K562 (cell line): ENCODE measurements around the gene GLIS1. TPM values are rescaled to one million over a fixed set of nuclear protein-coding genes. Genes with fewer than 3 reads are reported as not detected.

Experiments
- ATAC-seq: fragments of 200-7000 bp; cut with Tn5 transposase; 3 replicates; pipeline ENCODE4 v1.9.1; 2020; ENCODE audit warnings: moderate library complexity
- BruUV-seq: library from RNA; stranded (reverse); fragments of 400-500 nt; replicated peaks from 2 replicates; lab custom pipeline; 2021; lab: Mats Ljungman, UMichigan
- CTCF ChIA-PET: fragments of 300-600 bp; formaldehyde crosslinking; extraction: SDS; loops from one replicate; lab custom pipeline; 2021; ENCODE audit warnings: low intra/inter-chr PET ratio; lab: Yijun Ruan, JAX
- POLR2A ChIA-PET: fragments of 300-600, 350-650 bp; sonication (Branson Sonifier 250); formaldehyde crosslinking; extraction: SDS; loops from one replicate; lab custom pipeline; 2021; ENCODE audit warnings: antibody characterized with exemption, inconsistent platforms; lab: Yijun Ruan, JAX
- DNase-seq, 4 experiments: peaks; one replicate each; pipeline versions ENCODE4 v3.0.0 to v3.0.0-alpha.2; 2011 to 2018; ENCODE audit warnings: low spot score in 3 of 4, mixed read lengths in 3 of 4; ENCODE audit errors: extremely low read depth in 1 of 4
- FAIRE-seq: peaks from 2 replicates; lab custom pipeline; 2011; peaks lifted over from hg19 to GRCh38; lab: Jason Lieb, UNC
- H2AFZ ChIP-seq: 2 replicates; pipeline ENCODE4 v1.6.0; 2011; ENCODE audit warnings: low read depth, low read length, control low read depth, inconsistent platforms
- H3K27ac ChIP-seq: fragments of 200-600 bp; 3 replicates; pipeline ENCODE4 v1.8.0; 2011; ENCODE audit warnings: low read depth, mild to moderate bottlenecking, control low read depth, inconsistent platforms, low read length, moderate library complexity, mixed read lengths; ENCODE audit errors: extremely low read depth
- H3K27me3 ChIP-seq, 2 experiments: fragments of 300-600 bp in 1 of 2; 2 replicates in 1 of 2; 3 replicates in 1 of 2; pipeline versions ENCODE4 v1.6.0 to v1.8.0; 2011; ENCODE audit warnings: inconsistent platforms in 2 of 2, low read length in 2 of 2, mild to moderate bottlenecking in 1 of 2, mixed read lengths in 1 of 2, moderate library complexity in 1 of 2; ENCODE audit not compliant: control insufficient read depth in 2 of 2, insufficient read depth in 2 of 2
- H3K36me3 ChIP-seq: fragments of 300-600 bp; 3 replicates; pipeline ENCODE4 v1.8.0; 2011; ENCODE audit warnings: mild to moderate bottlenecking, low read length, inconsistent platforms; ENCODE audit not compliant: control insufficient read depth, insufficient read depth
- H3K4me1 ChIP-seq, 2 experiments: fragments of 200-600 bp in 1 of 2; replicated peaks in 1 of 2; 2 replicates in 1 of 2; 3 replicates in 1 of 2; pipeline versions ENCODE4 v1.5.1 to v1.8.0; 2011; ENCODE audit warnings: inconsistent platforms in 2 of 2, low read length in 2 of 2, mild to moderate bottlenecking in 1 of 2, mixed read lengths in 1 of 2, moderate library complexity in 1 of 2; ENCODE audit not compliant: control insufficient read depth in 2 of 2, insufficient read depth in 2 of 2
- H3K4me2 ChIP-seq: 2 replicates; pipeline ENCODE4 v1.6.1; 2011; ENCODE audit warnings: low read length, control low read depth, inconsistent platforms, mixed read lengths; ENCODE audit not compliant: insufficient read depth
- H3K4me3 ChIP-seq: fragments of 200-600 bp; sonication (generic), shearing (Covaris generic); 2 replicates; pipeline ENCODE4 v1.5.1; 2016; ENCODE audit warnings: control low read depth, inconsistent platforms
- H3K79me2 ChIP-seq: fragments of 200-600 bp; 3 replicates; pipeline ENCODE4 v1.8.0; 2011; ENCODE audit warnings: low read length, inconsistent platforms; ENCODE audit not compliant: control insufficient read depth, insufficient read depth
- H3K9ac ChIP-seq, 2 experiments: 2 replicates each; pipeline versions ENCODE4 v1.6.0 to v1.6.1; 2011; ENCODE audit warnings: low read depth in 2 of 2, low read length in 2 of 2, control low read depth in 1 of 2, inconsistent platforms in 1 of 2, mild to moderate bottlenecking in 1 of 2, mixed read lengths in 1 of 2; ENCODE audit not compliant: insufficient read depth in 1 of 2
- H3K9me1 ChIP-seq: one replicate; pipeline ENCODE4 v1.6.0; 2011; ENCODE audit warnings: inconsistent platforms, mild to moderate bottlenecking, low read length, moderate library complexity; ENCODE audit not compliant: control insufficient read depth, insufficient read depth
- H3K9me3 ChIP-seq: replicated peaks from 2 replicates; pipeline ENCODE4 v1.5.1; 2011; ENCODE audit warnings: low read depth, low read length, inconsistent platforms; ENCODE audit not compliant: control insufficient read depth, insufficient read depth
- H4K20me1 ChIP-seq: replicated peaks from 2 replicates; pipeline ENCODE4 v1.6.1; 2011; ENCODE audit warnings: low read length, inconsistent platforms, mixed read lengths; ENCODE audit not compliant: control insufficient read depth, insufficient read depth
- CHD2 ChIP-seq: IDR thresholded peaks from 2 replicates; pipeline ENCODE4 v1.6.1; 2011; ENCODE audit warnings: low read depth, low read length
- CREBBP ChIP-seq: IDR thresholded peaks from one replicate; pipeline ENCODE4 v1.6.1; 2012; ENCODE audit warnings: low read depth, mild to moderate bottlenecking, control low read depth, inconsistent platforms, low read length
- CXXC5 ChIP-seq: fragments of 250-450 bp; sonication (Bioruptor Pico); IDR thresholded peaks from 2 replicates; pipeline ENCODE4 v1.8.0; 2022; ENCODE audit warnings: inconsistent platforms, mild to moderate bottlenecking, moderate library complexity
- GATA2 ChIP-seq: sonication (generic); formaldehyde crosslinking; IDR thresholded peaks from 2 replicates; pipeline ENCODE4 v1.4.0; 2020; ENCODE audit warnings: mild to moderate bottlenecking, missing genetic modification reagents
- HDAC2 ChIP-seq: fragments of 450-650 bp; IDR thresholded peaks from 2 replicates; pipeline ENCODE4 v1.6.1; 2016; ENCODE audit warnings: mild to moderate bottlenecking
- MAFK ChIP-seq: IDR thresholded peaks from 2 replicates; pipeline ENCODE4 v1.6.1; 2011; ENCODE audit warnings: low read length, improper control_type of control experiment
- MECOM ChIP-seq: fragments of 250-450 bp; sonication (Bioruptor Pico); IDR thresholded peaks from 2 replicates; pipeline ENCODE4 v1.8.0; 2022; ENCODE audit warnings: inconsistent platforms
- MTA2 ChIP-seq: fragments of 450-650 bp; IDR thresholded peaks from 2 replicates; pipeline ENCODE4 v1.6.1; 2016; ENCODE audit warnings: low read depth
- NCOR1 ChIP-seq: fragments of 450-650 bp; IDR thresholded peaks from 2 replicates; pipeline ENCODE4 v1.6.1; 2016; ENCODE audit warnings: mild to moderate bottlenecking, moderate library complexity
- POLR2H ChIP-seq: IDR thresholded peaks from 2 replicates; pipeline ENCODE4 v1.6.1; 2016; ENCODE audit warnings: missing genetic modification characterization, low read depth, mild to moderate bottlenecking, control low read depth, missing compliant biosample characterization, moderate library complexity
- RCOR1 ChIP-seq, 2 experiments: IDR thresholded peaks; 2 replicates each; pipeline ENCODE4 v1.6.1; 2012; ENCODE audit warnings: low read depth in 2 of 2, low read length in 2 of 2, borderline replicate concordance in 1 of 2, improper control_type of control experiment in 1 of 2
- SMARCC2 ChIP-seq: fragments of 450-650 bp; IDR thresholded peaks from 2 replicates; pipeline ENCODE4 v1.6.1; 2017; ENCODE audit warnings: antibody characterized with exemption, moderate library complexity, mild to moderate bottlenecking, low read depth
- ZC3H11A ChIP-seq: IDR thresholded peaks from 2 replicates; pipeline ENCODE4 v1.6.1; 2012; ENCODE audit warnings: low read depth, low read length, improper control_type of control experiment
- WGBS: fragments of 100-300 bp; shearing (Covaris generic); methylation state at CpG from one replicate; pipeline ENCODE4 v1.1.6; 2016; ENCODE audit warnings: low coverage, mixed read lengths; ENCODE audit not compliant: insufficient coverage; ENCODE audit errors: missing lambda C conversion rate; 5-methylcytosine and 5-hydroxymethylcytosine counted together
- in situ Hi-C: fragments of 300-500 bp; cut with MboI; formaldehyde crosslinking; loops from 4 replicates; pipeline ENCODE4 v1.15.0; 2018; ENCODE audit warnings: inconsistent platforms, mixed read lengths
- intact Hi-C: fragments of 100-400 bp; cut with micrococcal nuclease; formaldehyde crosslinking; loops from 2 replicates; pipeline ENCODE4 v1.14.2; 2022
- polyA plus RNA-seq, 8 experiments: library from polyadenylated mRNA; depleted of rRNA in 4 of 8; stranded (reverse) in 5 of 8; unstranded in 3 of 8; fragments of >200 nt; fragmentation: Nextera tagmentation in 2 of 8; fragmentation: Illumina TruSeq in 1 of 8; extraction: Ambion mirVana in 2 of 8; extraction: Trizol in 1 of 8; gene quantifications; 2 replicates each; pipeline versions ENCODE4 v1.2.1 to v1.2.3, GENCODE V29; 2011 to 2014; ENCODE audit warnings: inconsistent platforms in 1 of 8, missing spikeins in 1 of 8
- total RNA-seq, 7 experiments: library from RNA; depleted of rRNA in 6 of 7; stranded (reverse); fragments of >200 nt in 6 of 7; fragmentation: Illumina TruSeq in 2 of 7; extraction: Trizol in 2 of 7; gene quantifications; 2 replicates each; pipeline versions ENCODE4 v1.2.1 to v1.2.3, GENCODE V29; 2011 to 2021; ENCODE audit warnings: low replicate concordance in 1 of 7
- TF ChIP-seq, protein P1 (sequence below): fragments of 450-650 bp; IDR thresholded peaks from 2 replicates; pipeline ENCODE4 v1.6.1; 2016; ENCODE audit warnings: missing biosample characterization, missing genetic modification characterization
- TF ChIP-seq, protein P2 (sequence below), 3 experiments: fragments of 200-800 bp in 1 of 3; fragments of 250-450 bp in 1 of 3; fragments of 450-650 bp in 1 of 3; sonication (Bioruptor Pico) in 1 of 3; sonication (Bioruptor generic) in 1 of 3; formaldehyde crosslinking in 1 of 3; IDR thresholded peaks; 2 replicates each; pipeline versions ENCODE4 v1.6.1 to v1.8.0; 2016 to 2022; ENCODE audit warnings: mild to moderate bottlenecking in 2 of 3, missing genetic modification characterization in 2 of 3, missing compliant biosample characterization in 1 of 3, moderate library complexity in 1 of 3

Gene GLIS1
- total and polyA plus RNA-seq, 9 of the 15 experiments (the other 6 are each of a cell fraction or from before 2014, with no cell fraction given): not detected

DNA sequence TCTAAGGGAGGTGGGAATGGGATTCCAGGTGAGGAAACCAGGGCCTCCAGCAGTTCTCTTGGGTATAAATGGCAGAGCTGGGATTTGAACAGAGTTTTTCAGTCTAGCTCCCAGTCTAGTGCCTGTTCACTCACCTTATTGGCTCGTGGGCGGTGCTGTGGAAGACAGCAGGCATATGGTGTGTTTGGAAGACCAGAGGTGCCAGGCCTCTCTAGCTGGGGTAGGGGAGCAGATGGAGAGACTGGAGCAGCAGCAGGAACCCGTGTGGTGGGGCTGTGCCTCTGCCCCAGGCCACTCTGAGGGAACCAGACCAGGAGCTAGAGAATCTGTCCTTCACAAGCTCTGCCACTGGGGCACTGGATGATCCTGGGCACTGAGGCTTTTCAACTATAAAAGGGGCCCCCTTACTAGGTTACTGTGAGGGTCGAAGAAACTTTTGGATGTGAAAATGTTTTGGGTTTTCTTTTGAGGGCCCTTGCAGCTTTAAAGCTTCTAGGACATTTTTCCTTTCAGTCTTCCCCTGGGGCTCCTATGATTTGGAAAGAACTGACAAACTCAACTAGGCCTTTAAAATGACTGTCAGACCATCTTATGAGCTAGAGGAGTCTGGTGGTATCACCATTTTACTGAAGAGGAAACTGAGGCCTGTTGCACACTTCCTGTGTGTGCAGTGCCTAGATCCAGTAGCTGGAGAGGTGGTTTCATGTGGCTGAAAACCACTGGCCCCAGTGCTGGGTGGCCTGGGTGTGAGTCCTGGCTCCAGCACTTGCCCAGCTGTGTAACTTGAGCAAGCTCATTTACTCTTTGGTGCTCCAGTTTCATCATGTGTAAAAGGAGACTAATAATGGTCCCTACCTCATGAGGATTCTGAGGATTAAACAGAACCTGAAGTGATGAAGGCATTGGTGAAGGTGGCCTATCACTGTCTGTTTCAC is 273.7 kb downstream of the GLIS1 start:
- in situ Hi-C loops (no loop called here), intact Hi-C loops (no loop called here)
- no peak for DNase-seq
- Histone ChIP-seq H3K4me2 (no peak overlapping the region), H3K4me3 (no peak overlapping the region), H3K4me1 (peaks cover 0 to 17% of the 10 kb centered on the region in 2 experiments; a peak in 2 of 5 replicates), H3K27ac (no peak overlapping the region), H3K27me3 (peaks cover 14 to 76% of the 10 kb centered on the region in 2 experiments; a peak in 4 of 5 replicates), H2AFZ (no peak overlapping the region), H3K36me3 (no peaks in the 10 kb centered on the region), H3K9me3 (no peaks in the 10 kb centered on the region), H4K20me1 (no peaks in the 10 kb centered on the region), H3K9me1 (no peaks in the 10 kb centered on the region), H3K79me2 (no peaks in the 10 kb centered on the region), H3K9ac (no peak overlapping the region)
- no peak for ATAC-seq
- WGBS: 0% methylated on average over 4 of the region's 4 CpGs
- ChIA-PET POLR2A (interaction anchor here (0.7 to 1.5 kb wide), 7 partner anchors 9 to 195 kb away, joined by 3 to 4 read pairs (median 3); no protein-coding TSS in a partner anchor), CTCF (no interaction called here)
- no peak for FAIRE-seq
- TF ChIP-seq CREBBP (no peak), MAFK (no peak), CXXC5 (CRISPR knock-in tag) (no peak), ZC3H11A (no peak), HDAC2 (no peak), NCOR1 (no peak), SMARCC2 (no peak), POLR2H (no peak), MTA2 (no peak), GATA2 (no peak), MECOM (no peak), RCOR1 (IDR thresholded peaks at IDR 0.05; ENCODE audit: borderline replicate concordance in 1 of 2, low read depth in 2 of 2, low read length in 2 of 2) (no peak), CHD2 (no peak)
- TF ChIP-seq, protein P1, sequence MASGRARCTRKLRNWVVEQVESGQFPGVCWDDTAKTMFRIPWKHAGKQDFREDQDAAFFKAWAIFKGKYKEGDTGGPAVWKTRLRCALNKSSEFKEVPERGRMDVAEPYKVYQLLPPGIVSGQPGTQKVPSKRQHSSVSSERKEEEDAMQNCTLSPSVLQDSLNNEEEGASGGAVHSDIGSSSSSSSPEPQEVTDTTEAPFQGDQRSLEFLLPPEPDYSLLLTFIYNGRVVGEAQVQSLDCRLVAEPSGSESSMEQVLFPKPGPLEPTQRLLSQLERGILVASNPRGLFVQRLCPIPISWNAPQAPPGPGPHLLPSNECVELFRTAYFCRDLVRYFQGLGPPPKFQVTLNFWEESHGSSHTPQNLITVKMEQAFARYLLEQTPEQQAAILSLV: no peak
- TF ChIP-seq, protein P2, sequence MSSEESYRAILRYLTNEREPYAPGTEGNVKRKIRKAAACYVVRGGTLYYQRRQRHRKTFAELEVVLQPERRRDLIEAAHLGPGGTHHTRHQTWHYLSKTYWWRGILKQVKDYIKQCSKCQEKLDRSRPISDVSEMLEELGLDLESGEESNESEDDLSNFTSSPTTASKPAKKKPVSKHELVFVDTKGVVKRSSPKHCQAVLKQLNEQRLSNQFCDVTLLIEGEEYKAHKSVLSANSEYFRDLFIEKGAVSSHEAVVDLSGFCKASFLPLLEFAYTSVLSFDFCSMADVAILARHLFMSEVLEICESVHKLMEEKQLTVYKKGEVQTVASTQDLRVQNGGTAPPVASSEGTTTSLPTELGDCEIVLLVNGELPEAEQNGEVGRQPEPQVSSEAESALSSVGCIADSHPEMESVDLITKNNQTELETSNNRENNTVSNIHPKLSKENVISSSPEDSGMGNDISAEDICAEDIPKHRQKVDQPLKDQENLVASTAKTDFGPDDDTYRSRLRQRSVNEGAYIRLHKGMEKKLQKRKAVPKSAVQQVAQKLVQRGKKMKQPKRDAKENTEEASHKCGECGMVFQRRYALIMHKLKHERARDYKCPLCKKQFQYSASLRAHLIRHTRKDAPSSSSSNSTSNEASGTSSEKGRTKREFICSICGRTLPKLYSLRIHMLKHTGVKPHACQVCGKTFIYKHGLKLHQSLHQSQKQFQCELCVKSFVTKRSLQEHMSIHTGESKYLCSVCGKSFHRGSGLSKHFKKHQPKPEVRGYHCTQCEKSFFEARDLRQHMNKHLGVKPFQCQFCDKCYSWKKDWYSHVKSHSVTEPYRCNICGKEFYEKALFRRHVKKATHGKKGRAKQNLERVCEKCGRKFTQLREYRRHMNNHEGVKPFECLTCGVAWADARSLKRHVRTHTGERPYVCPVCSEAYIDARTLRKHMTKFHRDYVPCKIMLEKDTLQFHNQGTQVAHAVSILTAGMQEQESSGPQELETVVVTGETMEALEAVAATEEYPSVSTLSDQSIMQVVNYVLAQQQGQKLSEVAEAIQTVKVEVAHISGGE (CRISPR knock-in tag; IDR thresholded peaks at IDR 0.05): no peak
- BruUV-seq: no TSS peak
